SK-N-SH (cell line): ENCODE data around the gene TMEM150C. TPM values are rescaled to one million over a fixed set of nuclear protein-coding genes. Genes with fewer than 3 reads are reported as not detected.

Experiments
- CTCF ChIA-PET: fragments of 300-600, 350-600 bp; formaldehyde crosslinking; extraction: SDS; loops from one replicate; lab custom pipeline; 2021; lab: Yijun Ruan, JAX
- POLR2A ChIA-PET: fragments of 350-600 bp; sonication (Branson Sonifier 250); formaldehyde crosslinking; extraction: SDS; loops from one replicate; lab custom pipeline; 2020; ENCODE audit warnings: antibody characterized with exemption, inconsistent platforms; lab: Yijun Ruan, JAX
- DNase-seq: peaks from one replicate; pipeline ENCODE4 v3.0.0; 2012
- H2AFZ ChIP-seq: fragments of 200-600 bp; sonication (generic); 2 replicates; pipeline ENCODE4 v1.8.1; 2016; ENCODE audit warnings: antibody characterized with exemption, mild to moderate bottlenecking, low read depth
- H3F3A ChIP-seq: fragments of 200-600 bp; sonication (generic); replicated peaks from 2 replicates; pipeline ENCODE3; 2016; ENCODE audit warnings: antibody characterized with exemption, mild to moderate bottlenecking; ENCODE audit not compliant: insufficient read depth
- H3K27ac ChIP-seq, 2 experiments: fragments of 200-500 bp in 1 of 2; fragments of 200-600 bp in 1 of 2; sonication (Bioruptor generic) in 1 of 2; sonication (generic), shearing (Covaris generic) in 1 of 2; 2 replicates each; pipeline versions ENCODE4 v1.5.1 to v1.6.1; 2014 to 2016; ENCODE audit warnings: low read depth in 2 of 2, inconsistent platforms in 1 of 2, low read length in 1 of 2, mild to moderate bottlenecking in 1 of 2, mixed read lengths in 1 of 2
- H3K27me3 ChIP-seq: fragments of 200-600 bp; sonication (generic), shearing (Covaris generic); 2 replicates; pipeline ENCODE4 v1.6.1; 2016; ENCODE audit warnings: mixed run types; ENCODE audit not compliant: insufficient read depth
- H3K36me3 ChIP-seq, 2 experiments: fragments of 200-500 bp in 1 of 2; fragments of 200-600 bp in 1 of 2; sonication (Bioruptor generic) in 1 of 2; sonication (generic) in 1 of 2; replicated peaks in 1 of 2; 2 replicates each; pipeline versions ENCODE3 to v1.5.1; 2014 to 2016; ENCODE audit warnings: low read length in 1 of 2, mild to moderate bottlenecking in 1 of 2; ENCODE audit not compliant: insufficient read depth in 2 of 2, control insufficient read depth in 1 of 2
- H3K4me1 ChIP-seq, 2 experiments: fragments of 200-500 bp in 1 of 2; fragments of 200-600 bp in 1 of 2; sonication (Bioruptor generic) in 1 of 2; sonication (generic), shearing (Covaris generic) in 1 of 2; 2 replicates each; pipeline versions ENCODE4 v1.5.1 to v1.6.1; 2014 to 2016; ENCODE audit warnings: low read depth in 1 of 2, low read length in 1 of 2, mixed run types in 1 of 2; ENCODE audit not compliant: insufficient read depth in 2 of 2, control insufficient read depth in 1 of 2
- H3K4me2 ChIP-seq: fragments of 200-600 bp; sonication (generic), shearing (Covaris generic); 2 replicates; pipeline ENCODE4 v1.6.1; 2017; ENCODE audit warnings: mixed run types
- H3K4me3 ChIP-seq, 2 experiments: fragments of 200-500 bp in 1 of 2; fragments of 200-600 bp in 1 of 2; sonication (Bioruptor generic) in 1 of 2; sonication (generic), shearing (Covaris generic) in 1 of 2; 2 replicates each; pipeline versions ENCODE4 v1.5.1 to v1.8.1; 2014 to 2016; ENCODE audit warnings: low read depth in 2 of 2, inconsistent platforms in 1 of 2, low read length in 1 of 2, mild to moderate bottlenecking in 1 of 2, mixed read lengths in 1 of 2, moderate library complexity in 1 of 2
- H3K79me2 ChIP-seq: fragments of 200-600 bp; sonication (generic); 2 replicates; pipeline ENCODE4 v1.8.1; 2017; ENCODE audit warnings: mild to moderate bottlenecking; ENCODE audit not compliant: insufficient read depth
- H3K9ac ChIP-seq: fragments of 200-600 bp; sonication (generic); 2 replicates; pipeline ENCODE4 v1.6.1; 2017; ENCODE audit warnings: mixed run types
- H3K9me2 ChIP-seq: fragments of 200-600 bp; sonication (generic); 2 replicates; pipeline ENCODE4 v1.6.1; 2017; ENCODE audit warnings: mixed run types
- H3K9me3 ChIP-seq: fragments of 200-600 bp; sonication (generic); 2 replicates; pipeline ENCODE4 v1.6.1; 2017; ENCODE audit warnings: mixed run types, mild to moderate bottlenecking, moderate library complexity
- H4K20me1 ChIP-seq: fragments of 200-600 bp; sonication (generic); 2 replicates; pipeline ENCODE4 v1.6.1; 2017; ENCODE audit warnings: mild to moderate bottlenecking, mixed run types; ENCODE audit not compliant: insufficient read depth
- CHD2 ChIP-seq: fragments of 150-350 bp; IDR thresholded peaks from 2 replicates; pipeline ENCODE4 v1.6.1; 2018; ENCODE audit warnings: low read length; ENCODE audit not compliant: partially characterized antibody
- ELF1 ChIP-seq: IDR thresholded peaks from 2 replicates; pipeline ENCODE4 v1.4.0; 2012
- EZH2phosphoT487 ChIP-seq: fragments of 200-600 bp; sonication (generic); IDR thresholded peaks from 2 replicates; pipeline ENCODE4 v1.6.1; 2017; ENCODE audit warnings: low read depth, mixed run types, mild to moderate bottlenecking, antibody characterized with exemption, moderate library complexity, borderline replicate concordance
- FOSL2 ChIP-seq: IDR thresholded peaks from 2 replicates; pipeline ENCODE4 v1.4.0; 2012; ENCODE audit warnings: low read depth, mild to moderate bottlenecking, moderate library complexity, borderline replicate concordance
- FOXJ3 ChIP-seq: sonication (generic); formaldehyde crosslinking; IDR thresholded peaks from 2 replicates; pipeline ENCODE4 v1.5.1; 2020; ENCODE audit warnings: mild to moderate bottlenecking, missing genetic modification reagents
- FOXM1 ChIP-seq: IDR thresholded peaks from 2 replicates; pipeline ENCODE4 v1.4.0; 2012; ENCODE audit warnings: low read depth, mild to moderate bottlenecking
- GABPA ChIP-seq: IDR thresholded peaks from 2 replicates; pipeline ENCODE4 v1.4.0; 2012; ENCODE audit warnings: low read depth, mild to moderate bottlenecking
- GATA2 ChIP-seq: sonication (generic); formaldehyde crosslinking; IDR thresholded peaks from 2 replicates; pipeline ENCODE4 v1.5.0; 2020; ENCODE audit warnings: mild to moderate bottlenecking, missing genetic modification reagents
- JUND ChIP-seq: IDR thresholded peaks from 2 replicates; pipeline ENCODE4 v1.4.0; 2012
- MAX ChIP-seq: IDR thresholded peaks from 2 replicates; pipeline ENCODE4 v1.4.0; 2012; ENCODE audit warnings: low read depth
- NRF1 ChIP-seq: IDR thresholded peaks from 2 replicates; pipeline ENCODE4 v1.6.1; 2012; ENCODE audit warnings: low read depth, mild to moderate bottlenecking, low read length
- RCOR1 ChIP-seq: fragments of 150-350 bp; IDR thresholded peaks from 2 replicates; pipeline ENCODE4 v1.6.1; 2017; ENCODE audit warnings: antibody characterized with exemption, low read length
- REST ChIP-seq: IDR thresholded peaks from 2 replicates; pipeline ENCODE4 v1.6.1; 2012; ENCODE audit warnings: mild to moderate bottlenecking, low read depth, low read length, moderate library complexity
- RFX5 ChIP-seq: IDR thresholded peaks from 2 replicates; pipeline ENCODE4 v1.6.1; 2012; ENCODE audit warnings: mild to moderate bottlenecking, improper control_type of control experiment, low read length
- RXRA ChIP-seq: IDR thresholded peaks from 2 replicates; pipeline ENCODE4 v1.4.0; 2012; ENCODE audit warnings: low read depth, mild to moderate bottlenecking, borderline replicate concordance
- SIN3A ChIP-seq: IDR thresholded peaks from 2 replicates; pipeline ENCODE4 v1.6.1; 2012; ENCODE audit warnings: low read depth, mild to moderate bottlenecking, low read length, moderate library complexity, borderline replicate concordance
- SMC3 ChIP-seq: IDR thresholded peaks from 2 replicates; pipeline ENCODE4 v1.6.1; 2012; ENCODE audit warnings: low read depth, low read length, improper control_type of control experiment
- TAF1 ChIP-seq: IDR thresholded peaks from 2 replicates; pipeline ENCODE4 v1.6.1; 2012; ENCODE audit warnings: low read depth, mild to moderate bottlenecking, low read length, moderate library complexity, borderline replicate concordance
- WGBS: methylation state at CpG from one replicate; pipeline ENCODE4 v1.1.6; 2017; ENCODE audit warnings: low lambda C conversion rate; 5-methylcytosine and 5-hydroxymethylcytosine counted together
- polyA plus RNA-seq, 3 experiments: library from polyadenylated mRNA; depleted of rRNA; stranded (reverse); fragments of >200 nt; gene quantifications; 2 replicates each; pipeline ENCODE4 v1.2.3, GENCODE V29; 2012
- TF ChIP-seq, protein P1 (sequence below): IDR thresholded peaks from 2 replicates; pipeline ENCODE4; 2012
- TF ChIP-seq, protein P2 (sequence below): IDR thresholded peaks from 2 replicates; pipeline ENCODE4 v1.4.0; 2012; ENCODE audit warnings: low read depth, borderline replicate concordance

Gene TMEM150C
- polyA plus RNA-seq, 1 of the 3 experiments (the other 2 are of a cell fraction): 1.0 TPM

GRCh38 chr4:82577451-82577850, 15.7 kb upstream of the TMEM150C start:
- no peak overlapping the region for H2AFZ ChIP-seq
- TF ChIP-seq SIN3A: no peak
- no peak for TF ChIP-seq RCOR1
- no peak for TF ChIP-seq RXRA
- no peak for TF ChIP-seq GATA2
- TF ChIP-seq FOXJ3 (CRISPR knock-in tag): no peak
- TF ChIP-seq MAX: no peak
- no peak for TF ChIP-seq JUND
- no peak for TF ChIP-seq ELF1
- TF ChIP-seq REST: no peak
- TF ChIP-seq, protein P1, sequence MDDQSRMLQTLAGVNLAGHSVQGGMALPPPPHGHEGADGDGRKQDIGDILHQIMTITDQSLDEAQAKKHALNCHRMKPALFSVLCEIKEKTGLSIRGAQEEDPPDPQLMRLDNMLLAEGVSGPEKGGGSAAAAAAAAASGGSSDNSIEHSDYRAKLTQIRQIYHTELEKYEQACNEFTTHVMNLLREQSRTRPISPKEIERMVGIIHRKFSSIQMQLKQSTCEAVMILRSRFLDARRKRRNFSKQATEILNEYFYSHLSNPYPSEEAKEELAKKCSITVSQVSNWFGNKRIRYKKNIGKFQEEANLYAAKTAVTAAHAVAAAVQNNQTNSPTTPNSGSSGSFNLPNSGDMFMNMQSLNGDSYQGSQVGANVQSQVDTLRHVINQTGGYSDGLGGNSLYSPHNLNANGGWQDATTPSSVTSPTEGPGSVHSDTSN: no peak
- TF ChIP-seq GABPA: no peak
- TF ChIP-seq SMC3: no peak
- TF ChIP-seq FOSL2: no peak
- TF ChIP-seq CHD2: no peak
- TF ChIP-seq, protein P2, sequence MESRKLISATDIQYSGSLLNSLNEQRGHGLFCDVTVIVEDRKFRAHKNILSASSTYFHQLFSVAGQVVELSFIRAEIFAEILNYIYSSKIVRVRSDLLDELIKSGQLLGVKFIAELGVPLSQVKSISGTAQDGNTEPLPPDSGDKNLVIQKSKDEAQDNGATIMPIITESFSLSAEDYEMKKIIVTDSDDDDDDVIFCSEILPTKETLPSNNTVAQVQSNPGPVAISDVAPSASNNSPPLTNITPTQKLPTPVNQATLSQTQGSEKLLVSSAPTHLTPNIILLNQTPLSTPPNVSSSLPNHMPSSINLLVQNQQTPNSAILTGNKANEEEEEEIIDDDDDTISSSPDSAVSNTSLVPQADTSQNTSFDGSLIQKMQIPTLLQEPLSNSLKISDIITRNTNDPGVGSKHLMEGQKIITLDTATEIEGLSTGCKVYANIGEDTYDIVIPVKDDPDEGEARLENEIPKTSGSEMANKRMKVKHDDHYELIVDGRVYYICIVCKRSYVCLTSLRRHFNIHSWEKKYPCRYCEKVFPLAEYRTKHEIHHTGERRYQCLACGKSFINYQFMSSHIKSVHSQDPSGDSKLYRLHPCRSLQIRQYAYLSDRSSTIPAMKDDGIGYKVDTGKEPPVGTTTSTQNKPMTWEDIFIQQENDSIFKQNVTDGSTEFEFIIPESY: no peak
- TF ChIP-seq RFX5: no peak
- no peak for TF ChIP-seq NRF1
- no peak for TF ChIP-seq TAF1
- TF ChIP-seq FOXM1: no peak
- TF ChIP-seq EZH2phosphoT487: no peak
- no peak overlapping the region for H3K4me2 ChIP-seq
- ChIA-PET CTCF (interaction anchor here (1.0 to 1.3 kb wide), 2 partner anchors 35 to 145 kb away, joined by 3 to 4 read pairs; no protein-coding TSS in a partner anchor), POLR2A (no interaction called here)
- H3K36me3 ChIP-seq: no peaks in the 10 kb centered on the region
- H3K4me1 ChIP-seq: no peaks in the 10 kb centered on the region
- no peaks in the 10 kb centered on the region for H3K9me2 ChIP-seq
- H4K20me1 ChIP-seq: no peaks in the 10 kb centered on the region
- no peaks in the 10 kb centered on the region for H3K79me2 ChIP-seq
- no peaks in the 10 kb centered on the region; the same call in 1 of the 2 replicates for H3K27me3 ChIP-seq
- H3K27ac ChIP-seq: no peak overlapping the region
- 15% methylated on average over 1 of the region's 1 CpG for WGBS
- no peak overlapping the region for H3K9ac ChIP-seq
- H3K4me3 ChIP-seq: no peak overlapping the region
- no peaks in the 10 kb centered on the region for H3F3A ChIP-seq
- no peak for DNase-seq
- H3K9me3 ChIP-seq: no peaks in the 10 kb centered on the region
